GM12878 (cell line): ENCODE results near the gene LRIT1. TPM values are rescaled to one million over a fixed set of nuclear protein-coding genes. Genes with fewer than 3 reads are reported as not detected.

Source experiments
- CHD4 ChIP-seq: fragments of 200-600 bp; sonication (generic); IDR thresholded peaks from 2 replicates; pipeline ENCODE4 v1.6.1; 2016; ENCODE audit warnings: mild to moderate bottlenecking
- HDAC6 ChIP-seq: fragments of 200-600 bp; sonication (generic); IDR thresholded peaks from one replicate; pipeline ENCODE4 v1.8.0; 2017; ENCODE audit warnings: antibody characterized with exemption; ENCODE audit not compliant: unreplicated experiment
- MXI1 ChIP-seq: fragments of 150-350 bp; IDR thresholded peaks from 2 replicates; pipeline ENCODE4 v1.6.1; 2011; ENCODE audit warnings: low read depth, mild to moderate bottlenecking, inconsistent platforms, low read length, improper control_type of control experiment
- MYC ChIP-seq: IDR thresholded peaks from 2 replicates; pipeline ENCODE4 v1.6.1; 2011; ENCODE audit warnings: mild to moderate bottlenecking, low read length, moderate library complexity, inconsistent platforms; ENCODE audit not compliant: insufficient read depth, insufficient replicate concordance, insufficient read length, severe bottlenecking
- POLR2AphosphoS2 ChIP-seq: IDR thresholded peaks from 2 replicates; pipeline ENCODE4 v1.6.1; 2011; ENCODE audit warnings: low read depth, mild to moderate bottlenecking, low read length, improper control_type of control experiment, moderate library complexity
- SREBF1 ChIP-seq: IDR thresholded peaks from 2 replicates; pipeline ENCODE4 v1.6.1; 2012; ENCODE audit warnings: mild to moderate bottlenecking, low read length
- SUZ12 ChIP-seq: fragments of 200-600 bp; sonication (generic); IDR thresholded peaks from one replicate; pipeline ENCODE4 v1.6.1; 2018; ENCODE audit warnings: antibody characterized with exemption, mild to moderate bottlenecking; ENCODE audit not compliant: unreplicated experiment
- polyA plus RNA-seq, 11 experiments: library from polyadenylated mRNA; depleted of rRNA in 4 of 11; unstranded in 6 of 11; stranded (reverse) in 5 of 11; fragments of >200 nt; fragmentation: Nextera tagmentation in 4 of 11; fragmentation: Illumina TruSeq in 1 of 11; extraction: Ambion mirVana in 4 of 11; extraction: Trizol in 1 of 11; gene quantifications; 1 replicate in 1 of 11; 2 replicates in 10 of 11; pipeline versions ENCODE4 v1.2.1 to v1.2.3, GENCODE V29; 2011 to 2016; ENCODE audit warnings: inconsistent platforms in 2 of 11, missing spikeins in 2 of 11, low read depth in 1 of 11
- total RNA-seq, 4 experiments: library from RNA; depleted of rRNA in 3 of 4; stranded (reverse); fragments of >200 nt in 3 of 4; fragmentation: Illumina TruSeq in 1 of 4; extraction: Trizol in 1 of 4; gene quantifications; 2 replicates each; pipeline versions ENCODE4 v1.2.1 to v1.2.3, GENCODE V29; 2013 to 2021
- TF ChIP-seq, protein P1 (sequence below), 3 experiments: IDR thresholded peaks in 2 of 3; conservative IDR thresholded peaks in 1 of 3; 2 replicates each; pipeline ENCODE4 v1.5.1; 2011; ENCODE audit warnings: low read depth in 3 of 3, low read length in 3 of 3, mild to moderate bottlenecking in 3 of 3, control low read depth in 2 of 3, moderate library complexity in 2 of 3, inconsistent platforms in 1 of 3, mixed read lengths in 1 of 3; ENCODE audit not compliant: control insufficient read depth in 2 of 3, insufficient read depth in 1 of 3; ENCODE audit errors: extremely low read depth in 1 of 3
- TF ChIP-seq, protein P2 (sequence below): IDR thresholded peaks from 2 replicates; pipeline ENCODE4 v1.6.1; 2012; ENCODE audit warnings: low read depth, low read length, improper control_type of control experiment
- TF ChIP-seq, protein P3 (sequence below): fragments of 150-350 bp; IDR thresholded peaks from 2 replicates; pipeline ENCODE4 v1.6.1; 2014; ENCODE audit warnings: mild to moderate bottlenecking, low read depth, low read length

Gene LRIT1
- total and polyA plus RNA-seq, 10 of the 15 experiments (the other 5 are each of a cell fraction or from before 2014, with no cell fraction given), result not detected

DNA sequence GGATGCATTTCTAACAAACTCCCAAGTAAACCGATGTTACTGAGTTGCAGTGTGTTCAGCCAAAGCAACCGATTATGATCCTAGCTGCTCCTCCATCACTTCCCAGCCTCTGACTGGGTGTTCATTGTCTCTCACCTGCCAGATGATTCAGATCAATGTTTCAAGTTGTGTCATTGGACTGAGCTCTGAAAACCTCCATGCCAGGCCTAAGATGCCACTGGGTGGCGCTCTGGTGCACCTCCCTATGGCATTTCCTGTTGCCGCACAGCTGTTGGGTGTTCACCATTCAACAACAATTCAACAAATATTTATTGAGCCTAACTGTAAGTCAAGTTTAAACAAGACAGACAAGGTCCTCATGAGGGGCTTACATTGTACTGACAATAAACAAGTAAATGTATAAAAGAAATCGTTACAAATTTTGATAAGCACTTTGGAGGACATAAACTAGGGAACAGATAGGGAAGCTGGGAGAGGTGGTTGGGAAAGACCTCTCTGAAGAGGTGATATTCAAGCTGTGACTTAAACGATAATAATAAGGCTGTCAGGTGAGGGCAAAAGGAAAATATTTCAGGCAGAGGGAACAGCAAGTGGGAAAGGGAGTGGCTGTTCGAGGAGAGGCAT lies 26.3 kb upstream of the LRIT1 start (continued):
- TF ChIP-seq, protein P1, sequence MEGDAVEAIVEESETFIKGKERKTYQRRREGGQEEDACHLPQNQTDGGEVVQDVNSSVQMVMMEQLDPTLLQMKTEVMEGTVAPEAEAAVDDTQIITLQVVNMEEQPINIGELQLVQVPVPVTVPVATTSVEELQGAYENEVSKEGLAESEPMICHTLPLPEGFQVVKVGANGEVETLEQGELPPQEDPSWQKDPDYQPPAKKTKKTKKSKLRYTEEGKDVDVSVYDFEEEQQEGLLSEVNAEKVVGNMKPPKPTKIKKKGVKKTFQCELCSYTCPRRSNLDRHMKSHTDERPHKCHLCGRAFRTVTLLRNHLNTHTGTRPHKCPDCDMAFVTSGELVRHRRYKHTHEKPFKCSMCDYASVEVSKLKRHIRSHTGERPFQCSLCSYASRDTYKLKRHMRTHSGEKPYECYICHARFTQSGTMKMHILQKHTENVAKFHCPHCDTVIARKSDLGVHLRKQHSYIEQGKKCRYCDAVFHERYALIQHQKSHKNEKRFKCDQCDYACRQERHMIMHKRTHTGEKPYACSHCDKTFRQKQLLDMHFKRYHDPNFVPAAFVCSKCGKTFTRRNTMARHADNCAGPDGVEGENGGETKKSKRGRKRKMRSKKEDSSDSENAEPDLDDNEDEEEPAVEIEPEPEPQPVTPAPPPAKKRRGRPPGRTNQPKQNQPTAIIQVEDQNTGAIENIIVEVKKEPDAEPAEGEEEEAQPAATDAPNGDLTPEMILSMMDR (IDR thresholded peaks at IDR 0.05 in 2 of 3, conservative IDR thresholded peaks at IDR 0.05 in 1 of 3; ENCODE audit: control insufficient read depth in 2 of 3, extremely low read depth in 1 of 3, insufficient read depth in 1 of 3, low read depth in 3 of 3, low read length in 3 of 3), result peak; percentile 60 to 74 (median 71)
- TF ChIP-seq, protein P2, sequence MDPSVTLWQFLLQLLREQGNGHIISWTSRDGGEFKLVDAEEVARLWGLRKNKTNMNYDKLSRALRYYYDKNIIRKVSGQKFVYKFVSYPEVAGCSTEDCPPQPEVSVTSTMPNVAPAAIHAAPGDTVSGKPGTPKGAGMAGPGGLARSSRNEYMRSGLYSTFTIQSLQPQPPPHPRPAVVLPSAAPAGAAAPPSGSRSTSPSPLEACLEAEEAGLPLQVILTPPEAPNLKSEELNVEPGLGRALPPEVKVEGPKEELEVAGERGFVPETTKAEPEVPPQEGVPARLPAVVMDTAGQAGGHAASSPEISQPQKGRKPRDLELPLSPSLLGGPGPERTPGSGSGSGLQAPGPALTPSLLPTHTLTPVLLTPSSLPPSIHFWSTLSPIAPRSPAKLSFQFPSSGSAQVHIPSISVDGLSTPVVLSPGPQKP, result no peak
- TF ChIP-seq, protein P3, sequence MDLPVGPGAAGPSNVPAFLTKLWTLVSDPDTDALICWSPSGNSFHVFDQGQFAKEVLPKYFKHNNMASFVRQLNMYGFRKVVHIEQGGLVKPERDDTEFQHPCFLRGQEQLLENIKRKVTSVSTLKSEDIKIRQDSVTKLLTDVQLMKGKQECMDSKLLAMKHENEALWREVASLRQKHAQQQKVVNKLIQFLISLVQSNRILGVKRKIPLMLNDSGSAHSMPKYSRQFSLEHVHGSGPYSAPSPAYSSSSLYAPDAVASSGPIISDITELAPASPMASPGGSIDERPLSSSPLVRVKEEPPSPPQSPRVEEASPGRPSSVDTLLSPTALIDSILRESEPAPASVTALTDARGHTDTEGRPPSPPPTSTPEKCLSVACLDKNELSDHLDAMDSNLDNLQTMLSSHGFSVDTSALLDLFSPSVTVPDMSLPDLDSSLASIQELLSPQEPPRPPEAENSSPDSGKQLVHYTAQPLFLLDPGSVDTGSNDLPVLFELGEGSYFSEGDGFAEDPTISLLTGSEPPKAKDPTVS, result no peak
- no peak for TF ChIP-seq MYC
- no peak for TF ChIP-seq SUZ12
- no peak for TF ChIP-seq MXI1
- TF ChIP-seq CHD4, result no peak
- TF ChIP-seq SREBF1, result no peak
- no peak for TF ChIP-seq POLR2AphosphoS2
- no peak for TF ChIP-seq HDAC6
